Mesenchymal stem cell (in vitro differentiated cells and primary cell): ENCODE measurements around the gene ARAP2.

ENCODE experiments used
- DNase-seq: peaks from one replicate; pipeline ENCODE4 v3.0.0-alpha.2; 2013
- H2AFZ ChIP-seq: one replicate; pipeline ENCODE4 v1.6.1; 2013; ENCODE audit warnings: low read depth, mild to moderate bottlenecking, control low read depth, inconsistent platforms, low read length, moderate library complexity
- H2AK5ac ChIP-seq: 2 replicates; pipeline ENCODE4 v1.6.1; 2013; ENCODE audit warnings: low read length, moderate library complexity, mild to moderate bottlenecking, inconsistent platforms; ENCODE audit not compliant: severe bottlenecking
- H2BK120ac ChIP-seq: one replicate; pipeline ENCODE4 v1.6.1; 2013; ENCODE audit warnings: low read depth, mild to moderate bottlenecking, inconsistent platforms, low read length, moderate library complexity
- H2BK12ac ChIP-seq, 2 experiments: one replicate each; pipeline ENCODE4 v1.6.1; 2013; ENCODE audit warnings: inconsistent platforms in 2 of 2, low read length in 2 of 2, mild to moderate bottlenecking in 2 of 2, moderate library complexity in 2 of 2, control low read depth in 1 of 2
- H2BK15ac ChIP-seq: one replicate; pipeline ENCODE4 v1.6.1; 2013; ENCODE audit warnings: mild to moderate bottlenecking, low read depth, inconsistent platforms; ENCODE audit not compliant: poor library complexity, severe bottlenecking
- H2BK5ac ChIP-seq: 2 replicates; pipeline ENCODE4 v1.6.1; 2013; ENCODE audit warnings: low read depth, mild to moderate bottlenecking, low read length, control low read depth, inconsistent platforms; ENCODE audit not compliant: poor library complexity, severe bottlenecking
- H3K14ac ChIP-seq, 2 experiments: one replicate each; pipeline ENCODE4 v1.6.1; 2013; ENCODE audit warnings: inconsistent platforms in 2 of 2, low read length in 2 of 2, control low read depth in 1 of 2, mild to moderate bottlenecking in 1 of 2, moderate library complexity in 1 of 2
- H3K18ac ChIP-seq, 2 experiments: one replicate each; pipeline ENCODE4 v1.6.1; 2013; ENCODE audit warnings: inconsistent platforms in 2 of 2, low read length in 2 of 2, control low read depth in 1 of 2, low read depth in 1 of 2, mild to moderate bottlenecking in 1 of 2
- H3K23ac ChIP-seq, 2 experiments: one replicate each; pipeline ENCODE4 v1.6.1; 2013; ENCODE audit warnings: inconsistent platforms in 2 of 2, low read length in 2 of 2, mild to moderate bottlenecking in 2 of 2, moderate library complexity in 2 of 2, control low read depth in 1 of 2
- H3K27ac ChIP-seq: 2 replicates; pipeline ENCODE4 v1.5.1; 2013; ENCODE audit warnings: mild to moderate bottlenecking, moderate library complexity, low read length, control low read depth, inconsistent platforms; ENCODE audit not compliant: poor library complexity, severe bottlenecking
- H3K27me3 ChIP-seq, 2 experiments: 2 replicates each; pipeline versions ENCODE4 v1.6.1 to v1.7.0; 2013; ENCODE audit warnings: low read length in 2 of 2, mild to moderate bottlenecking in 2 of 2, moderate library complexity in 2 of 2, control low read depth in 1 of 2, inconsistent platforms in 1 of 2; ENCODE audit not compliant: control insufficient read depth in 1 of 2, insufficient read depth in 1 of 2
- H3K36me3 ChIP-seq, 2 experiments: 2 replicates each; pipeline versions ENCODE4 v1.6.1 to v1.7.0; 2013; ENCODE audit warnings: low read length in 2 of 2, control low read depth in 1 of 2, inconsistent platforms in 1 of 2, low read depth in 1 of 2, mild to moderate bottlenecking in 1 of 2; ENCODE audit not compliant: insufficient read depth in 2 of 2, control insufficient read depth in 1 of 2
- H3K4ac ChIP-seq, 2 experiments: one replicate each; pipeline ENCODE4 v1.6.1; 2013; ENCODE audit warnings: inconsistent platforms in 2 of 2, low read length in 2 of 2, mild to moderate bottlenecking in 2 of 2, moderate library complexity in 2 of 2, control low read depth in 1 of 2, low read depth in 1 of 2
- H3K4me1 ChIP-seq: 2 replicates; pipeline ENCODE4 v1.6.1; 2013; ENCODE audit warnings: low read depth, low read length, control low read depth; ENCODE audit not compliant: control insufficient read depth, insufficient read depth
- H3K4me2 ChIP-seq: 2 replicates; pipeline ENCODE4 v1.6.1; 2013; ENCODE audit warnings: low read length, mild to moderate bottlenecking, inconsistent platforms; ENCODE audit not compliant: poor library complexity, severe bottlenecking
- H3K4me3 ChIP-seq, 2 experiments: 2 replicates each; pipeline versions ENCODE4 v1.5.1 to v1.7.0; 2013; ENCODE audit warnings: low read length in 2 of 2, mild to moderate bottlenecking in 2 of 2, control low read depth in 1 of 2, low read depth in 1 of 2; ENCODE audit not compliant: insufficient read depth in 1 of 2
- H3K79me1 ChIP-seq: replicated peaks from 2 replicates; pipeline ENCODE4 v1.6.1; 2013; ENCODE audit warnings: mild to moderate bottlenecking, control low read depth, low read length, inconsistent platforms; ENCODE audit not compliant: poor library complexity, severe bottlenecking
- H3K9ac ChIP-seq: 2 replicates; pipeline ENCODE4 v1.7.0; 2013; ENCODE audit warnings: mild to moderate bottlenecking, low read length, moderate library complexity
- H3K9me3 ChIP-seq: 2 replicates; pipeline ENCODE4 v1.7.0; 2013; ENCODE audit warnings: mild to moderate bottlenecking, low read length; ENCODE audit not compliant: control insufficient read depth
- H4K8ac ChIP-seq: one replicate; pipeline ENCODE4 v1.6.1; 2013; ENCODE audit warnings: inconsistent platforms, mild to moderate bottlenecking, low read length, moderate library complexity
- H4K91ac ChIP-seq: one replicate; pipeline ENCODE4 v1.6.1; 2013; ENCODE audit warnings: mild to moderate bottlenecking, low read length, inconsistent platforms
- WGBS: methylation state at CpG from one replicate; pipeline ENCODE4 v1.1.7; 2013; ENCODE audit warnings: mixed read lengths; 5-methylcytosine and 5-hydroxymethylcytosine counted together

Gene ARAP2

GRCh38 chr4:36237366-36238313 is 6.7 kb downstream of the ARAP2 start:
- H2BK12ac ChIP-seq, result no peak overlapping the region
- H3K27me3 ChIP-seq, result peaks cover 0 to 2% of the 10 kb centered on the region in 2 experiments
- H3K18ac ChIP-seq, result no peak overlapping the region
- no peak overlapping the region for H2BK15ac ChIP-seq
- no peak overlapping the region for H3K4me3 ChIP-seq
- H2AK5ac ChIP-seq, result no peak overlapping the region
- H3K23ac ChIP-seq, result no peak overlapping the region
- no peak overlapping the region for H3K4me2 ChIP-seq
- no peak overlapping the region for H4K8ac ChIP-seq
- no peak overlapping the region for H3K27ac ChIP-seq
- H3K9me3 ChIP-seq, result no peaks in the 10 kb centered on the region
- no peak overlapping the region for H3K14ac ChIP-seq
- H2BK5ac ChIP-seq, result no peak overlapping the region
- no peaks in the 10 kb centered on the region for H3K4me1 ChIP-seq
- no peak overlapping the region for H3K4ac ChIP-seq
- H2AFZ ChIP-seq, result no peak overlapping the region
- DNase-seq, result no peak
- 80% methylated on average over 4 of the region's 4 CpGs for WGBS
- H4K91ac ChIP-seq, result no peak overlapping the region
- peaks cover 31% of the 10 kb centered on the region for H3K79me1 ChIP-seq
- no peak overlapping the region for H2BK120ac ChIP-seq
- H3K36me3 ChIP-seq, result peaks cover 0 to 4% of the 10 kb centered on the region in 2 experiments
- no peak overlapping the region for H3K9ac ChIP-seq

GRCh38 chr4:36236159-36236558 is 8.2 kb downstream of the ARAP2 start:
- no peak overlapping the region for H3K9ac ChIP-seq
- no peak overlapping the region for H3K4ac ChIP-seq
- H2BK15ac ChIP-seq, result no peak overlapping the region
- no peak overlapping the region for H3K14ac ChIP-seq
- H2AK5ac ChIP-seq, result no peak overlapping the region
- H3K23ac ChIP-seq, result no peak overlapping the region
- no peaks in the 10 kb centered on the region for H3K9me3 ChIP-seq
- no peak overlapping the region for H4K8ac ChIP-seq
- H2BK12ac ChIP-seq, result no peak overlapping the region
- no peak overlapping the region for H2AFZ ChIP-seq
- H3K27ac ChIP-seq, result no peak overlapping the region
- H3K18ac ChIP-seq, result no peak overlapping the region
- H4K91ac ChIP-seq, result no peak overlapping the region
- H3K36me3 ChIP-seq, result peaks cover 0 to 4% of the 10 kb centered on the region in 2 experiments
- no peaks in the 10 kb centered on the region for H3K4me1 ChIP-seq
- no peak overlapping the region for H3K4me3 ChIP-seq
- no peaks in the 10 kb centered on the region for H3K27me3 ChIP-seq
- no peak overlapping the region for H2BK120ac ChIP-seq
- no peak for DNase-seq
- peaks cover 34% of the 10 kb centered on the region for H3K79me1 ChIP-seq
- H3K4me2 ChIP-seq, result no peak overlapping the region
- H2BK5ac ChIP-seq, result no peak overlapping the region
- 85% methylated on average over 1 of the region's 2 CpGs for WGBS

- H3K14ac ChIP-seq, result peak overlapping the region in 1 of 2 experiments; percentile 3
- H3K27ac ChIP-seq, result no peak overlapping the region
- H3K36me3 ChIP-seq, result peaks cover 0 to 4% of the 10 kb centered on the region in 2 experiments
- H2BK120ac ChIP-seq, result no peak overlapping the region
- no peaks in the 10 kb centered on the region for H3K27me3 ChIP-seq
- no peak overlapping the region for H2BK5ac ChIP-seq
- H3K9ac ChIP-seq, result no peak overlapping the region
- no peak overlapping the region for H4K8ac ChIP-seq
- no peak overlapping the region for H2AFZ ChIP-seq
- no peak for DNase-seq
- no peaks in the 10 kb centered on the region for H3K4me1 ChIP-seq
- H3K79me1 ChIP-seq, result peaks cover 36% of the 10 kb centered on the region
- no peaks in the 10 kb centered on the region for H3K9me3 ChIP-seq
- no peak overlapping the region for H3K18ac ChIP-seq
- H3K23ac ChIP-seq, result no peak overlapping the region
- H2BK15ac ChIP-seq, result no peak overlapping the region
- WGBS, result 51% methylated on average over 3 of the region's 3 CpGs
- H2BK12ac ChIP-seq, result no peak overlapping the region
- H4K91ac ChIP-seq, result no peak overlapping the region
- no peak overlapping the region for H3K4me2 ChIP-seq
- no peak overlapping the region for H3K4ac ChIP-seq
- H2AK5ac ChIP-seq, result no peak overlapping the region
- no peak overlapping the region for H3K4me3 ChIP-seq
Observed at GRCh38 chr4:36235306-36235705, 9.0 kb downstream of the ARAP2 start.

GRCh38 chr4:36233567-36234266 is 10.6 kb downstream of the ARAP2 start:
- Histone ChIP-seq H3K79me1 (peaks cover 37% of the 10 kb centered on the region), H4K8ac (no peak overlapping the region), H3K4me2 (no peak overlapping the region), H2AK5ac (no peak overlapping the region), H3K4me1 (no peaks in the 10 kb centered on the region), H3K4me3 (no peak overlapping the region), H3K36me3 (peaks cover 0 to 4% of the 10 kb centered on the region in 2 experiments), H3K18ac (no peak overlapping the region), H2BK5ac (no peak overlapping the region), H2BK12ac (no peak overlapping the region), H4K91ac (no peak overlapping the region), H3K9me3 (no peaks in the 10 kb centered on the region), H2BK120ac (no peak overlapping the region), H3K23ac (no peak overlapping the region), H3K14ac (no peak overlapping the region), H3K27me3 (no peaks in the 10 kb centered on the region), H2BK15ac (no peak overlapping the region), H3K27ac (no peak overlapping the region), H3K9ac (no peak overlapping the region), H3K4ac (no peak overlapping the region), H2AFZ (no peak overlapping the region)
- 81% methylated on average over 9 of the region's 10 CpGs for WGBS
- no peak for DNase-seq
